K562 (cell line): ENCODE data around the gene VPS18. TPM values are rescaled to one million over a fixed set of nuclear protein-coding genes. Genes with fewer than 3 reads are reported as not detected.

Experiments used
- ATAC-seq: fragments of 200-7000 bp; cut with Tn5 transposase; 3 replicates; pipeline ENCODE4 v1.9.1; 2020; ENCODE audit warnings: moderate library complexity
- BruUV-seq: library from RNA; stranded (reverse); fragments of 400-500 nt; replicated peaks from 2 replicates; lab custom pipeline; 2021; lab: Mats Ljungman, UMichigan
- CTCF ChIA-PET: fragments of 300-600 bp; formaldehyde crosslinking; extraction: SDS; loops from one replicate; lab custom pipeline; 2021; ENCODE audit warnings: low intra/inter-chr PET ratio; lab: Yijun Ruan, JAX
- POLR2A ChIA-PET: fragments of 300-600, 350-650 bp; sonication (Branson Sonifier 250); formaldehyde crosslinking; extraction: SDS; loops from one replicate; lab custom pipeline; 2021; ENCODE audit warnings: antibody characterized with exemption, inconsistent platforms; lab: Yijun Ruan, JAX
- DNase-seq, 4 experiments: peaks; one replicate each; pipeline versions ENCODE4 v3.0.0 to v3.0.0-alpha.2; 2011 to 2018; ENCODE audit warnings: low spot score in 3 of 4, mixed read lengths in 3 of 4; ENCODE audit errors: extremely low read depth in 1 of 4
- FAIRE-seq: peaks from 2 replicates; lab custom pipeline; 2011; peaks lifted over from hg19 to GRCh38; lab: Jason Lieb, UNC
- H2AFZ ChIP-seq: 2 replicates; pipeline ENCODE4 v1.6.0; 2011; ENCODE audit warnings: low read depth, low read length, control low read depth, inconsistent platforms
- H3K27ac ChIP-seq: fragments of 200-600 bp; 3 replicates; pipeline ENCODE4 v1.8.0; 2011; ENCODE audit warnings: low read depth, mild to moderate bottlenecking, control low read depth, inconsistent platforms, low read length, moderate library complexity, mixed read lengths; ENCODE audit errors: extremely low read depth
- H3K27me3 ChIP-seq, 2 experiments: fragments of 300-600 bp in 1 of 2; 2 replicates in 1 of 2; 3 replicates in 1 of 2; pipeline versions ENCODE4 v1.6.0 to v1.8.0; 2011; ENCODE audit warnings: inconsistent platforms in 2 of 2, low read length in 2 of 2, mild to moderate bottlenecking in 1 of 2, mixed read lengths in 1 of 2, moderate library complexity in 1 of 2; ENCODE audit not compliant: control insufficient read depth in 2 of 2, insufficient read depth in 2 of 2
- H3K36me3 ChIP-seq: fragments of 300-600 bp; 3 replicates; pipeline ENCODE4 v1.8.0; 2011; ENCODE audit warnings: mild to moderate bottlenecking, low read length, inconsistent platforms; ENCODE audit not compliant: control insufficient read depth, insufficient read depth
- H3K4me1 ChIP-seq, 2 experiments: fragments of 200-600 bp in 1 of 2; replicated peaks in 1 of 2; 2 replicates in 1 of 2; 3 replicates in 1 of 2; pipeline versions ENCODE4 v1.5.1 to v1.8.0; 2011; ENCODE audit warnings: inconsistent platforms in 2 of 2, low read length in 2 of 2, mild to moderate bottlenecking in 1 of 2, mixed read lengths in 1 of 2, moderate library complexity in 1 of 2; ENCODE audit not compliant: control insufficient read depth in 2 of 2, insufficient read depth in 2 of 2
- H3K4me2 ChIP-seq: 2 replicates; pipeline ENCODE4 v1.6.1; 2011; ENCODE audit warnings: low read length, control low read depth, inconsistent platforms, mixed read lengths; ENCODE audit not compliant: insufficient read depth
- H3K4me3 ChIP-seq: fragments of 200-600 bp; sonication (generic), shearing (Covaris generic); 2 replicates; pipeline ENCODE4 v1.5.1; 2016; ENCODE audit warnings: control low read depth, inconsistent platforms
- H3K79me2 ChIP-seq: fragments of 200-600 bp; 3 replicates; pipeline ENCODE4 v1.8.0; 2011; ENCODE audit warnings: low read length, inconsistent platforms; ENCODE audit not compliant: control insufficient read depth, insufficient read depth
- H3K9ac ChIP-seq, 2 experiments: 2 replicates each; pipeline versions ENCODE4 v1.6.0 to v1.6.1; 2011; ENCODE audit warnings: low read depth in 2 of 2, low read length in 2 of 2, control low read depth in 1 of 2, inconsistent platforms in 1 of 2, mild to moderate bottlenecking in 1 of 2, mixed read lengths in 1 of 2; ENCODE audit not compliant: insufficient read depth in 1 of 2
- H3K9me1 ChIP-seq: one replicate; pipeline ENCODE4 v1.6.0; 2011; ENCODE audit warnings: inconsistent platforms, mild to moderate bottlenecking, low read length, moderate library complexity; ENCODE audit not compliant: control insufficient read depth, insufficient read depth
- H3K9me3 ChIP-seq: replicated peaks from 2 replicates; pipeline ENCODE4 v1.5.1; 2011; ENCODE audit warnings: low read depth, low read length, inconsistent platforms; ENCODE audit not compliant: control insufficient read depth, insufficient read depth
- H4K20me1 ChIP-seq: replicated peaks from 2 replicates; pipeline ENCODE4 v1.6.1; 2011; ENCODE audit warnings: low read length, inconsistent platforms, mixed read lengths; ENCODE audit not compliant: control insufficient read depth, insufficient read depth
- EP400 ChIP-seq: fragments of 450-650 bp; IDR thresholded peaks from 2 replicates; pipeline ENCODE4 v1.6.1; 2017; ENCODE audit warnings: antibody characterized with exemption, mild to moderate bottlenecking, moderate library complexity
- MAFK ChIP-seq: IDR thresholded peaks from 2 replicates; pipeline ENCODE4 v1.6.1; 2011; ENCODE audit warnings: low read length, improper control_type of control experiment
- MEF2D ChIP-seq: conservative IDR thresholded peaks from 2 replicates; pipeline ENCODE4 v1.6.1; 2016; ENCODE audit warnings: low read depth, missing genetic modification characterization, missing compliant biosample characterization
- NCOR1 ChIP-seq: fragments of 450-650 bp; IDR thresholded peaks from 2 replicates; pipeline ENCODE4 v1.6.1; 2016; ENCODE audit warnings: mild to moderate bottlenecking, moderate library complexity
- NELFE ChIP-seq: IDR thresholded peaks from 2 replicates; pipeline ENCODE4 v1.6.1; 2011; ENCODE audit warnings: mild to moderate bottlenecking; ENCODE audit not compliant: insufficient read depth, insufficient read length
- ZC3H8 ChIP-seq: fragments of 450-650 bp; IDR thresholded peaks from 2 replicates; pipeline ENCODE4 v1.6.1; 2017
- ZSCAN29 ChIP-seq: fragments of 450-650 bp; IDR thresholded peaks from 2 replicates; pipeline ENCODE4 v1.6.1; 2017
- whole genome bisulfite sequencing: fragments of 100-300 bp; shearing (Covaris generic); methylation state at CpG from one replicate; pipeline ENCODE4 v1.1.6; 2016; ENCODE audit warnings: low coverage, mixed read lengths; ENCODE audit not compliant: insufficient coverage; ENCODE audit errors: missing lambda C conversion rate; 5-methylcytosine and 5-hydroxymethylcytosine counted together
- in situ Hi-C: fragments of 300-500 bp; cut with MboI; formaldehyde crosslinking; loops from 4 replicates; pipeline ENCODE4 v1.15.0; 2018; ENCODE audit warnings: inconsistent platforms, mixed read lengths
- intact Hi-C: fragments of 100-400 bp; cut with micrococcal nuclease; formaldehyde crosslinking; loops from 2 replicates; pipeline ENCODE4 v1.14.2; 2022
- polyA plus RNA-seq, 8 experiments: library from polyadenylated mRNA; depleted of rRNA in 4 of 8; stranded (reverse) in 5 of 8; unstranded in 3 of 8; fragments of >200 nt; fragmentation: Nextera tagmentation in 2 of 8; fragmentation: Illumina TruSeq in 1 of 8; extraction: Ambion mirVana in 2 of 8; extraction: Trizol in 1 of 8; gene quantifications; 2 replicates each; pipeline versions ENCODE4 v1.2.1 to v1.2.3, GENCODE V29; 2011 to 2014; ENCODE audit warnings: inconsistent platforms in 1 of 8, missing spikeins in 1 of 8
- total RNA-seq, 7 experiments: library from RNA; depleted of rRNA in 6 of 7; stranded (reverse); fragments of >200 nt in 6 of 7; fragmentation: Illumina TruSeq in 2 of 7; extraction: Trizol in 2 of 7; gene quantifications; 2 replicates each; pipeline versions ENCODE4 v1.2.1 to v1.2.3, GENCODE V29; 2011 to 2021; ENCODE audit warnings: low replicate concordance in 1 of 7
- TF ChIP-seq, protein P1 (sequence below): fragments of 250-450 bp; sonication (Bioruptor Pico); IDR thresholded peaks from 2 replicates; pipeline ENCODE4 v1.4.0; 2020; ENCODE audit warnings: mild to moderate bottlenecking, moderate library complexity

VPS18 gene
- total and polyA plus RNA-seq, 9 of the 15 experiments (the other 6 are each of a cell fraction or from before 2014, with no cell fraction given): 0.73 to 19.9 (median 8.5) TPM

DNA sequence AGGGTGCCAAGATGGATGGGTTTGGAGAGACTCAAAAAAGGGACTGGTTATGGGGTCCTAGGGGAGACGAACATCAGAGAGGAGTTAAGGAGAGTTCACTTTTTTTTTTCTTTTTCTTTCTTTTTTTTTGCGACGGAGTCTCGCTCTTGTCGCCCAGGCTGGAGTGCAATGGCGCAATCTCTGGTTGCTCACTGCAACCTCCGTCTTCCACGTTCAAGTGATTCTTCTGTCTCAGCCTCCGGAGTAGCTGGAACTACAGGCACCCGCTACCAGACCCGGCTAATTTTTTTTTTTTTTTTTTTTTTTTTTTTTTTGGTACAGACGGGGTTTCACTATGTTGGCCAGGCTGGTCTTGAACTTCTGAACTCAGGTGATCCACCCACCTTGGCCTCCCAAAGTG, 49.2 kb upstream of the VPS18 start:
- no peak overlapping the region for H3K4me3 ChIP-seq

More for the DNA sequence above, 49.2 kb upstream of the VPS18 start:
- 94% methylated on average over 7 of the region's 12 CpGs for WGBS
- Histone ChIP-seq H3K27me3 (no peaks in the 10 kb centered on the region), H3K9ac (no peak overlapping the region), H4K20me1 (no peaks in the 10 kb centered on the region), H3K27ac (no peak overlapping the region), H3K4me2 (no peak overlapping the region), H3K36me3 (no peaks in the 10 kb centered on the region), H3K79me2 (no peaks in the 10 kb centered on the region), H3K9me1 (no peaks in the 10 kb centered on the region), H3K4me1 (peaks cover 29 to 41% of the 10 kb centered on the region in 2 experiments), H3K9me3 (no peaks in the 10 kb centered on the region), H2AFZ (no peak overlapping the region)
- no peak for TF ChIP-seq ZSCAN29
- no peak for TF ChIP-seq NCOR1
- no peak for TF ChIP-seq ZC3H8
- TF ChIP-seq NELFE: no peak
- no peak for TF ChIP-seq MAFK
- TF ChIP-seq, protein P1, sequence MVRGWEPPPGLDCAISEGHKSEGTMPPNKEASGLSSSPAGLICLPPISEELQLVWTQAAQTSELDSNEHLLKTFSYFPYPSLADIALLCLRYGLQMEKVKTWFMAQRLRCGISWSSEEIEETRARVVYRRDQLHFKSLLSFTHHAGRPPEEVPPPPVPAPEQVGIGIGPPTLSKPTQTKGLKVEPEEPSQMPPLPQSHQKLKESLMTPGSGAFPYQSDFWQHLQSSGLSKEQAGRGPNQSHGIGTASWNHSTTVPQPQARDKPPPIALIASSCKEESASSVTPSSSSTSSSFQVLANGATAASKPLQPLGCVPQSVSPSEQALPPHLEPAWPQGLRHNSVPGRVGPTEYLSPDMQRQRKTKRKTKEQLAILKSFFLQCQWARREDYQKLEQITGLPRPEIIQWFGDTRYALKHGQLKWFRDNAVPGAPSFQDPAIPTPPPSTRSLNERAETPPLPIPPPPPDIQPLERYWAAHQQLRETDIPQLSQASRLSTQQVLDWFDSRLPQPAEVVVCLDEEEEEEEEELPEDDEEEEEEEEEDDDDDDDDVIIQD: no peak
- TF ChIP-seq EP400: no peak
- no peak for TF ChIP-seq MEF2D
- intact Hi-C loops (no loop called here), in situ Hi-C loops (no loop called here)
- ATAC-seq (no peak), DNase-seq (no peak), FAIRE-seq (no peak)
- BruUV-seq: no TSS peak
- ChIA-PET POLR2A (interaction anchor here (0.7 kb wide), 2 partner anchors 39 to 58 kb away, joined by 3 read pairs; no protein-coding TSS in a partner anchor), CTCF (no interaction called here)
